Brain pericyte (primary cell): Measurements from ENCODE around the gene FGF8.

Experiments
- DNase-seq: peaks from one replicate; pipeline ENCODE4 v3.0.0-alpha.2; 2012; ENCODE audit warnings: low read depth, low spot score

FGF8 gene

DNA sequence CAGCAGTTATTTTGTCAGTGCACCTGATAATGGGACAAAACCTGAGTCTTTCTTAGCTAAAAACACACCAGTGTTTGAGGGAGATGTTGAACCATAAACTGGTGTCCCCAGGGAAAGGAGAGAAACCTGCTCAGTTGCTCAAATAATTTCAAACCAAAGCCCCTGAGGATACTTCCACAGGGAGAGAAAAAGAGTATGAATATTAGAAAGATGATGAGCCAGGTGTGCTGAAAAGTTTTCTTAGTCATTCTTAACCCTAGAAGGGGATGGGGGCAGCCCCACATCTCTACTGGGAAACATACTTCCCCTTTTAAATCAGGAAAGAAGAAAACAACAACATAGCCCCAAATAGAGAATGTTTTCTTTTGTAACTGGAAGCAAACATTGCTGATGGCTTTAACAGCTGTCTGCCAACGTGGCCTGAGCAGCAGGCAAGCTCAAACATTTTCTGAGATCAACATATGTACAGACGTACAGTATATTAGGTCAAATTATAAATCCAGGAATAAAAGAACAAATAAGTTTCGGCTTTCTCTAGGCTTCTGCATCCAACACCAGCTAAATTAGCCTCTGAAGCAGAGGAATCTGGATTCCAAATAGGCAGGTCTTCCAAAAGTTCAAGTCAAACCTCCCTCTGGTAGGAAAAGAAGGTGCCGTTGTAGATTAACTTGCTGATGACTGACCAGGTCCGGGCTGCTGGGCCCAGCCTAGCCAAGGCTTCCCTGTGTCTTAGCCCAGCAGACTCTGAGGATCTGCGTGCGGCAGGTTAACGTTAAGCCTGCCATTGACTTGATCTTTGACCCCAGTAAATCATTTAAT lies 50.4 kb downstream of the FGF8 start:
- no peak for DNase-seq

DNA sequence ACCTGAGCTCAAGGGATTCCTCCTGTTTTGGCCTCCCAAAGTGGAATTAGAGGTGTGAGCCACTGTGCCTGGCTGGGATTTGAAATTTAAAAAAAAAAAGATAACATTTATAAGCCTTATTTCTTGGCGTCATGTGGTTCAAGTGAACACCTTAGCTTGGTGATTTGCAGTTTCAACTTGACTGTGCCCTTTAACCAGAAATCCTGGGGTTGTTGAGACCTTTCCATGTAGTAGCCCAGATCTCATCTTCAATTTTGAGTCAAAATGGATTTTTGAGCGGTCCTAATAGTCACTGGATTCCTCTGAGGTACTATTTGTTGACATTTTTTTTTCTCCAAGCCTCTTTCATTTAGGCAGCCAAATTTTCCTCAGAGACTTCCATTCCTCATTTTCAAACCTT lies 51.5 kb downstream of the FGF8 start:
- DNase-seq: no peak

DNA sequence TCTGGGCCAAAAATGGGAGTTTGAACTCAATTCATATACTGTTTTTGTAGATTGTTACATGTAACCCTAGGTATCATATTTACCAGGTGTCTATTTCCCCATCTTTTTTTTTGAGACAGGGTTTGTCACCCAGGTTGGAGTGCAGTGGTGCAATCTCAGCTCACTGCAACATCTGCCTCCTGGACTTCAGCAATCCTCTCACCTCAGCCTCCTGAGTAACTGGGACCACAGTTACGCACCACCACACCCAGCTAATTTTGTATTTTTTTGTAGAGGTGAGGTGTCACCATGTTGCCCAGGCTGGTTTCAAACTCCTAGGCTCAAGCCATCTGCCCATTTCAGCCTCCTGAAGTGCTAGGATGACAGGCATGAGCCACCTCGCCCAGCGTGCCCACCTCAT lies 52.7 kb downstream of the FGF8 start:
- DNase-seq: no peak

DNA sequence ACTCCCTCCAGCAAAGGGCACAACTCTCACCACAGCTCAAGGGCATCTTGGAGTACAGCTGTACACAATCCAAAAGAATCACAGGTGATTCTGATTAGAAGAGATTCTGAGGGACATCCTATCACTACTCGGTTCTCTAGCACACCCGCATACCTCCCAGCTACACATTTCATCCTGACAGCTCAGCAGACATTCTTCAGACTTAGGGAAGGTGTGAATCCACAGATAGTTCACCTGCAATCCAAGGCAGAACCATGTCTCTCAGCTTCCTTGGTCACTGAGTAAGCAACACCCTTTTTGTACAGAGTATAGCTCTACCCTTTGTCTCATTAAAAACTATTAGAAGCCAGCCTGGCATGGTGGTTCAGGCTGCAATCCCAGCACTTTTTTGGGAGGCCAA lies 54.1 kb downstream of the FGF8 start:
- DNase-seq: no peak

DNA sequence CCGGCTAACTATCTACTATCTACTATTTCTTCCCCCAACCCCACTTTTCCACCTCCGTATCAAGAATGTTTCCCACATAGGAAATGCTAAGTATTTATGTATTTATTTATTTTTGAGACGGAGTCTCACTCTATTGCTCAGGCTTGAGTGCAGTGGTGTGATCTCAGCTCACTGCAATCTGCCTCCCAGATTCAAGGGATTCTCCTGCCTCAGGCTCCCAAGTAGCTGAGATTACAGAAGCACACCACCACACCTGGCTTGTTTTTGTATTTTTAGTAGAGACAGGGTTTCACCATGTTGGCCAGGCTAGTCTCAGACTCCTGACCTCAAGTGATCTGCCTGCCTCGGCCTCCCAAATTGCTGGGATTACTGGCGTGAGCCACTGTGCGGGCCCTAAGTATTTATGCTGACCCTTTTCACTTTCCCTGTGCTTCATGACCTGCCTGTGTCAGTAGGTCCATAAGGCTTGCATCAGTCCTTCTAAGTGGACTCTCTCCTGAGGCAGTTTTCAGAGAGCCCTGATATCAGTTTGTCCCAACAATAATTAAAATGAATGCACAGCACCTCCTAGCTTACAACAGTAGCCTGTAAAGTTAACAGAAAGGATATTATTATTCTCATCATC lies 55.2 kb downstream of the FGF8 start:
- no peak for DNase-seq
